Stimulated activated CD4-positive, alpha-beta T cell treated with anti-CD3 and anti-CD28 coated beads, Interleukin-2, amount 100 ng/mL, for 4 hours (primary cell): ENCODE measurements around the gene PRM2.

Experiments used
- DNase-seq: peaks from one replicate; pipeline ENCODE4 v3.0.0-alpha.2; 2020; ENCODE audit warnings: low read depth

Gene PRM2

GRCh38 chr16:11276143-11276895 is at the start of gene PRM2:
PRM2 (minus strand) TSS chr16:11276480; CDS start chr16:11276370, 110 bp downstream.
- no peak for DNase-seq

- DNase-seq = peak; percentile 26
Measured at GRCh38 chr16:11325404-11326083, 49.3 kb upstream of the PRM2 start.

- DNase-seq = no peak
Measured at GRCh38 chr16:11323551-11324336, 47.5 kb upstream of the PRM2 start.

GRCh38 chr16:11322823-11323222 is 46.5 kb upstream of the PRM2 start:
- no peak for DNase-seq

GRCh38 chr16:11321662-11322061 is 45.4 kb upstream of the PRM2 start:
- no peak for DNase-seq

GRCh38 chr16:11320170-11320569 is 43.9 kb upstream of the PRM2 start:
- no peak for DNase-seq

GRCh38 chr16:11319529-11320146 is 43.4 kb upstream of the PRM2 start:
- no peak for DNase-seq

- no peak for DNase-seq
Measured at GRCh38 chr16:11318817-11319216, 42.5 kb upstream of the PRM2 start.

GRCh38 chr16:11316331-11317015 is 40.2 kb upstream of the PRM2 start:
- no peak for DNase-seq

GRCh38 chr16:11315510-11315909 is 39.2 kb upstream of the PRM2 start:
- DNase-seq = no peak

GRCh38 chr16:11314309-11314894 is 38.1 kb upstream of the PRM2 start:
- DNase-seq = no peak

- no peak for DNase-seq
Measured at GRCh38 chr16:11313493-11314308, 37.4 kb upstream of the PRM2 start.

GRCh38 chr16:11312718-11313492 is 36.6 kb upstream of the PRM2 start:
- DNase-seq = peak; percentile 24

GRCh38 chr16:11310997-11311561 is 34.8 kb upstream of the PRM2 start:
- DNase-seq = no peak

- DNase-seq = no peak
Measured at GRCh38 chr16:11310634-11310977, 34.3 kb upstream of the PRM2 start.

GRCh38 chr16:11309895-11310633 is 33.8 kb upstream of the PRM2 start:
- DNase-seq = no peak

- DNase-seq = no peak
Measured at GRCh38 chr16:11308493-11309283, 32.4 kb upstream of the PRM2 start.
